Gastroesophageal sphincter (tissue), 4 donors: ENCODE data around the gene PARP12. TPM values are rescaled to one million over a fixed set of nuclear protein-coding genes. Genes with fewer than 3 reads are reported as not detected.

Source experiments
- ATAC-seq: fragments of 150-250 bp; one replicate; pipeline ENCODE4 v1.9.1; 2016; ENCODE audit warnings: mild to moderate bottlenecking, moderate library complexity
- H3K27ac ChIP-seq, 4 donors: fragments of 200-600 bp; sonication (generic) in 3 of 4; 1 replicate in 3 of 4; 2 replicates in 1 of 4; pipeline ENCODE4 v1.5.1; 2016 to 2019
- H3K27me3 ChIP-seq: fragments of 200-600 bp; sonication (generic); one replicate; pipeline ENCODE4 v1.5.1; 2019
- H3K36me3 ChIP-seq, 2 donors: fragments of 200-600 bp; sonication (generic); one replicate each; pipeline ENCODE4 v1.5.1; 2019; ENCODE audit warnings: control low read depth in 1 of 2
- H3K4me1 ChIP-seq, 3 donors: fragments of 200-600 bp; sonication (generic); 1 replicate in 2 of 3; 2 replicates in 1 of 3; pipeline ENCODE4 v1.5.1; 2016 to 2019; ENCODE audit warnings: control low read depth in 2 of 3
- H3K4me3 ChIP-seq, 2 donors: fragments of 200-600 bp; sonication (generic); one replicate each; pipeline ENCODE4 v1.5.1; 2019; ENCODE audit warnings: mild to moderate bottlenecking in 1 of 2, moderate library complexity in 1 of 2
- H3K9me3 ChIP-seq, 3 donors: fragments of 200-600 bp; sonication (generic); one replicate each; pipeline ENCODE4 v1.5.1; 2017 to 2019; ENCODE audit warnings: control low read depth in 2 of 3
- CTCF ChIP-seq, 4 experiments: fragments of 200-600 bp in 2 of 4; fragments of 450-650 bp in 2 of 4; sonication (generic) in 1 of 4; IDR thresholded peaks; one replicate each; pipeline ENCODE4 v1.5.1; 2017 to 2019; ENCODE audit warnings: antibody characterized with exemption in 4 of 4, mild to moderate bottlenecking in 2 of 4, moderate library complexity in 2 of 4
- EP300 ChIP-seq: sonication (generic); formaldehyde crosslinking; IDR thresholded peaks from one replicate; pipeline ENCODE4 v1.6.1; 2017; ENCODE audit warnings: antibody characterized with exemption, mild to moderate bottlenecking
- POLR2A ChIP-seq, 2 donors: fragments of 450-650 bp; IDR thresholded peaks; one replicate each; pipeline ENCODE4 v1.6.1; 2017; ENCODE audit warnings: antibody characterized with exemption in 2 of 2, mild to moderate bottlenecking in 2 of 2, moderate library complexity in 1 of 2
- POLR2AphosphoS5 ChIP-seq: sonication (generic); formaldehyde crosslinking; IDR thresholded peaks from one replicate; pipeline ENCODE4 v1.6.1; 2017; ENCODE audit warnings: antibody characterized with exemption
- WGBS, 2 donors: methylation state at CpG; one replicate each; pipeline ENCODE4 v1.1.5; 2018; ENCODE audit warnings: low coverage in 1 of 2; 5-methylcytosine and 5-hydroxymethylcytosine counted together
- total RNA-seq, 4 donors: library from RNA; depleted of rRNA; stranded (reverse); fragments of >200 nt; gene quantifications; one replicate each; pipeline ENCODE4 v1.1.0, GENCODE V29; 2016

PARP12 gene
- total RNA-seq, 4 donors from 2014 or later = 11.9 to 35.6 (median 18.1) TPM

GRCh38 chr7:140051820-140052219 lies 10.9 kb downstream of the PARP12 start:
- peaks cover 0 to 48% of the 10 kb centered on the region in 2 donors for H3K36me3 ChIP-seq
- ATAC-seq = no peak
- no peaks in the 10 kb centered on the region for H3K9me3 ChIP-seq
- H3K27ac ChIP-seq = no peak overlapping the region
- no peak overlapping the region for H3K4me3 ChIP-seq
- no peaks in the 10 kb centered on the region for H3K4me1 ChIP-seq
- TF ChIP-seq POLR2A (IDR thresholded peaks at IDR 0.05) (no peak), EP300 (no peak), CTCF (IDR thresholded peaks at IDR 0.05) (no peak), POLR2AphosphoS5 (no peak)
- no peaks in the 10 kb centered on the region for H3K27me3 ChIP-seq

- H3K27ac ChIP-seq = no peak overlapping the region
- 70 to 93% methylated on average over 1 to 3 of the region's 3 CpGs for WGBS, 2 donors
- TF ChIP-seq POLR2AphosphoS5 (no peak), CTCF (IDR thresholded peaks at IDR 0.05) (no peak), EP300 (no peak), POLR2A (IDR thresholded peaks at IDR 0.05) (no peak)
Observed at GRCh38 chr7:140050100-140050499, 12.7 kb downstream of the PARP12 start.

GRCh38 chr7:140049339-140050024 lies 13.3 kb downstream of the PARP12 start:
- WGBS, 2 donors = 60 to 61% methylated on average over 2 of the region's 5 CpGs
- Histone ChIP-seq H3K4me3 (no peak overlapping the region), H3K4me1 (no peaks in the 10 kb centered on the region), H3K9me3 (no peaks in the 10 kb centered on the region), H3K36me3 (peaks cover 0 to 52% of the 10 kb centered on the region in 2 donors), H3K27me3 (no peaks in the 10 kb centered on the region), H3K27ac (no peak overlapping the region)
- ATAC-seq = peak; percentile 39
- TF ChIP-seq POLR2AphosphoS5 (no peak), POLR2A (IDR thresholded peaks at IDR 0.05) (no peak), CTCF (IDR thresholded peaks at IDR 0.05) (no peak), EP300 (no peak)

More at GRCh38 chr7:140050100-140050499, 12.7 kb downstream of the PARP12 start:
- Histone ChIP-seq H3K9me3 (no peaks in the 10 kb centered on the region), H3K27me3 (no peaks in the 10 kb centered on the region), H3K36me3 (peaks cover 0 to 51% of the 10 kb centered on the region in 2 donors), H3K4me1 (no peaks in the 10 kb centered on the region), H3K4me3 (no peak overlapping the region)
- ATAC-seq = no peak

GRCh38 chr7:140048989-140049338 lies 13.8 kb downstream of the PARP12 start:
- no peak for ATAC-seq
- Histone ChIP-seq H3K4me3 (no peak overlapping the region), H3K4me1 (no peaks in the 10 kb centered on the region), H3K27me3 (no peaks in the 10 kb centered on the region), H3K27ac (no peak overlapping the region), H3K9me3 (no peaks in the 10 kb centered on the region), H3K36me3 (peaks cover 0 to 50% of the 10 kb centered on the region in 2 donors)
- no peak for TF ChIP-seq POLR2AphosphoS5
- no peak for TF ChIP-seq EP300
- TF ChIP-seq CTCF (IDR thresholded peaks at IDR 0.05) = no peak
- TF ChIP-seq POLR2A (IDR thresholded peaks at IDR 0.05) = no peak
- WGBS, 2 donors = 64% methylated on average over 1 of the region's 1 CpG; no CpG with 5 or more reads in 1 of the 2 donors

- Histone ChIP-seq H3K4me1 (no peaks in the 10 kb centered on the region), H3K36me3 (peaks cover 0 to 51% of the 10 kb centered on the region in 2 donors), H3K4me3 (no peak overlapping the region), H3K27me3 (no peaks in the 10 kb centered on the region), H3K27ac (no peak overlapping the region), H3K9me3 (no peaks in the 10 kb centered on the region)
- ATAC-seq = no peak
- 100% methylated on average over 1 of the region's 4 CpGs; no CpG with 5 or more reads in 1 of the 2 donors for WGBS, 2 donors
- TF ChIP-seq POLR2A (IDR thresholded peaks at IDR 0.05) = no peak
- TF ChIP-seq EP300 = no peak
- TF ChIP-seq CTCF (IDR thresholded peaks at IDR 0.05) = no peak
- TF ChIP-seq POLR2AphosphoS5 = no peak
Observed at GRCh38 chr7:140048138-140048537, 14.6 kb downstream of the PARP12 start.
